Activated naive CD4-positive, alpha-beta T cell treated with anti-CD3 and anti-CD28 coated beads, Interleukin-2, amount 10 ng/mL, durations not matched to agents 7 days and 5 days (primary cell): ENCODE data around the gene CCDC24.

Source experiments
- CTCF ChIA-PET: fragments of 350-600 bp; sonication (Branson Sonifier 250); formaldehyde crosslinking; loops from one replicate; lab custom pipeline; 2021; ENCODE audit warnings: antibody characterized with exemption; lab: Charles Lee
- DNase-seq: peaks from one replicate; pipeline ENCODE4 v3.0.0-alpha.2; 2020
- H3K27ac Mint-ChIP-seq: one replicate; pipeline ENCODE4 v1.8.0; 2021; ENCODE audit warnings: mild to moderate bottlenecking, moderate library complexity, mixed read lengths
- H3K27me3 Mint-ChIP-seq: one replicate; pipeline ENCODE4 v1.8.0; 2021; ENCODE audit warnings: mild to moderate bottlenecking, mixed read lengths
- H3K36me3 Mint-ChIP-seq: one replicate; pipeline ENCODE4 v1.8.0; 2021; ENCODE audit warnings: mixed read lengths
- H3K4me1 Mint-ChIP-seq: one replicate; pipeline ENCODE4 v1.8.0; 2021; ENCODE audit warnings: mixed read lengths
- H3K4me3 Mint-ChIP-seq: one replicate; pipeline ENCODE4 v1.8.0; 2021; ENCODE audit warnings: mild to moderate bottlenecking, moderate library complexity, mixed read lengths
- H3K9me3 Mint-ChIP-seq: one replicate; pipeline ENCODE4 v1.8.0; 2021; ENCODE audit warnings: mixed read lengths

The CCDC24 gene

GRCh38 chr1:44002606-44003157 lies 11.3 kb downstream of the CCDC24 start:
- Mint-ChIP-seq H3K4me3 (no peak overlapping the region), H3K27ac (no peak overlapping the region), H3K9me3 (no peaks in the 10 kb centered on the region), H3K27me3 (no peaks in the 10 kb centered on the region), H3K36me3 (no peaks in the 10 kb centered on the region), H3K4me1 (peaks cover 8% of the 10 kb centered on the region)
- no peak for DNase-seq
- CTCF ChIA-PET = interaction anchor here (1.7 to 8.9 kb wide), 3 partner anchors 31 to 43 kb away, joined by 6 to 161 read pairs (median 102); partner anchors contain the start of gene SLC6A9

- H3K36me3 Mint-ChIP-seq = no peaks in the 10 kb centered on the region
- no peaks in the 10 kb centered on the region for H3K27me3 Mint-ChIP-seq
- peaks cover 5% of the 10 kb centered on the region for H3K4me1 Mint-ChIP-seq
- H3K4me3 Mint-ChIP-seq = no peak overlapping the region
- no peak for DNase-seq
- CTCF ChIA-PET = interaction anchor here (8.9 kb wide), 1 partner anchor 25 kb away, joined by 161 read pairs; the partner anchor contains the start of gene SLC6A9
- no peaks in the 10 kb centered on the region for H3K9me3 Mint-ChIP-seq
- no peak overlapping the region for H3K27ac Mint-ChIP-seq
Measured at GRCh38 chr1:44008259-44008658, 16.9 kb downstream of the CCDC24 start.

GRCh38 chr1:44010935-44011471 lies 19.6 kb downstream of the CCDC24 start:
- Mint-ChIP-seq H3K27me3 (no peaks in the 10 kb centered on the region), H3K27ac (no peak overlapping the region), H3K9me3 (no peaks in the 10 kb centered on the region), H3K4me1 (peaks cover 5% of the 10 kb centered on the region), H3K36me3 (no peaks in the 10 kb centered on the region), H3K4me3 (no peak overlapping the region)
- CTCF ChIA-PET = interaction anchor here (1.0 to 1.4 kb wide), 2 partner anchors 25 to 37 kb away, joined by 3 to 7 read pairs; no protein-coding TSS in a partner anchor
- no peak for DNase-seq

GRCh38 chr1:44012404-44012803 lies 21.0 kb downstream of the CCDC24 start:
- Mint-ChIP-seq H3K27ac (no peak overlapping the region), H3K36me3 (no peaks in the 10 kb centered on the region), H3K4me3 (no peak overlapping the region), H3K9me3 (no peaks in the 10 kb centered on the region), H3K27me3 (no peaks in the 10 kb centered on the region), H3K4me1 (peaks cover 5% of the 10 kb centered on the region)
- no peak for DNase-seq
- CTCF ChIA-PET = interaction anchor here (1.0 to 2.4 kb wide), 2 partner anchors 24 to 26 kb away, joined by 3 to 7 read pairs; no protein-coding TSS in a partner anchor

DNA sequence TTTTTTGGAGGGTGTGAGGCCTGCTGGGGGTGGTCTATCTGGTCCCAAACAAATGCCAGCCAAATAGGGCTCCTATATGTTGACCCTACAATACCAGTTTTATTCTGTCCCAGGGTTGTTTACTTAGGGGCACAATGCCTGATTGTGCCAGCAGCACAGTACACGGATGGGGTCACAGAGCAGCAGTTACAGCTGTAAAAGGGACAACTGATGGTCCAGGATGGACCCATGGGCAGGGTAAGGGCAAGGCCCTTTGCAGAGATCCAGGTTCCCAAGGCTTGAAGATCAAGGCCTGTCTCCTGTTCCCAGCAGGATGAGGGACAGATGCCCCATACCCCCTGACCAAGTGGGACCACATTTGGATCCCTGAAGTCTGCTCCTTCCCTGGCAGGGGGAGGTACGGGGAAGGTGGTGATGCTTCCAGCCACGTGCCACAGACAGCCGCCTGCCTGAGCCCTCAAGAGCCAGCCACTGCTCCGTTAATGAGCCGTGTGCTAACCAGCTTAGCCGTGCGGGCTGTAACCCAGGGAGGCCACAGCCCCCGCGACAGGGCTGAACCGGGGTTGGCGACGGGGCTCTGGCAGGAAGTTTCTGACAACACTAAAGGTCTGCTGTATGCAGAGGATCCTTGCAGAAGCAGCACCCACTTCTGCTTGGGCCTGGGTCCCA lies 21.7 kb downstream of the CCDC24 start:
- no peaks in the 10 kb centered on the region for H3K36me3 Mint-ChIP-seq

DNA sequence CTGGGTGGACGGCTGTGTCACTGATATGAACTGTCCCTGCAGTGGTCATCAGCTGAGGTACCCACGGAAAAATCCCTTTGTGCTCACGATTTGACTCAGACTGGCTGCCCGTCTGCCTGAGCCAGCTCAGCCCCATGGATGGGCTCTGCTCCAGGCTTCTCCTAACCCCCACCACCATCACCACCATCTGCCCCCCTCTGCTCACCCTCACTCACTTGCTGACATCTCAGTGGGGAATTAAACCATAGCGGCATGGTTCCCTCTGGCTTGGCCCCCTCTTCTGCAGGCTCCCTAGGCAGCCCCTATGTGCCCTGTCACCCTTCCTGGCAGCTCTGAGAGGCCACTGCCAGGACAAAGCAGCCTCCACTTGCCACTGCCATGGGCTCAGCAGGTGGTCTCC lies 22.6 kb downstream of the CCDC24 start:
- Mint-ChIP-seq H3K27me3 (no peaks in the 10 kb centered on the region), H3K9me3 (no peaks in the 10 kb centered on the region), H3K27ac (no peak overlapping the region), H3K4me1 (peaks cover 5% of the 10 kb centered on the region), H3K36me3 (no peaks in the 10 kb centered on the region), H3K4me3 (no peak overlapping the region)
- CTCF ChIA-PET = interaction anchor here (2.4 to 2.5 kb wide), 2 partner anchors 9 to 22 kb away, joined by 7 to 17 read pairs; no protein-coding TSS in a partner anchor
- DNase-seq = no peak

More for the DNA sequence above, 21.7 kb downstream of the CCDC24 start:
- Mint-ChIP-seq H3K27me3 (no peaks in the 10 kb centered on the region), H3K27ac (peak overlapping the region; percentile 12), H3K4me3 (no peak overlapping the region), H3K4me1 (peaks cover 5% of the 10 kb centered on the region), H3K9me3 (no peaks in the 10 kb centered on the region)
- DNase-seq = no peak
- CTCF ChIA-PET = interaction anchor here (2.4 to 2.5 kb wide), 2 partner anchors 8 to 23 kb away, joined by 7 to 17 read pairs; no protein-coding TSS in a partner anchor

DNA sequence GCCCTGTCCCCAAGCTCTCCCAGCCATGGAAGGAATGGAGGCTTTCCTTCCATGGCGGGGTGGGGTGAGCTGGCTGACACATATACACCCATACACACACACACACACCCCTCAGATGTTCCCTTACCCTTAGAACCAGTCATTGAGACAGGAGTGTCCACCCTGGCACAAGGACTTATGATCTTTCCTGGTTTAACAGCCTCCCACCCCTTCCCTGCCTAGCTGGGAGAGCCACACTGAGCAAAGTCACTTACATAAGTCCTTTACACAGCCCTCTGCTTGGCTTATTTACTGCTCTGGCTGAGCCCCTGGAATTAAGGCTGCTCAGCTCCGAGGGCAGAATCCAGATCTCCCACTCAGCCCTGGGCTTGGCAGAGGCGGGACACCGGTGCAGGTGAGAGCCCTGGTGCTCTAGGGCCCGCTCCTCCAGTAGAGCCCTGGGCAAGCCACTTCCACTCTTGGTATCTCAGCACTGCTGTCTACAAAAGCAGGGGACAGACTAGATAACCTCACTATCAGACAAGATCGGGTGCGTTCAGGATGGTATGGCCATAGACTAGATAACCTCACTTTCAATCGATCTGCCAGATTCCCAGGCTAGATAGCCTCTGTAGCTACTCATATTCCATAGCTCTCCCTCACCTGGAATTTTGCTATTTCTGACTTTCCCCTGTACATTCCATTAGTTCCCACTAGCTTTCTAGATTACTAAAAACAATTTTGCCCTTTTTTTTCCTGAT lies 23.1 kb downstream of the CCDC24 start:
- no peak overlapping the region for H3K27ac Mint-ChIP-seq
- H3K36me3 Mint-ChIP-seq = no peaks in the 10 kb centered on the region
- CTCF ChIA-PET = interaction anchor here (2.4 to 2.5 kb wide), 2 partner anchors 9 to 22 kb away, joined by 7 to 17 read pairs; no protein-coding TSS in a partner anchor
- no peaks in the 10 kb centered on the region for H3K9me3 Mint-ChIP-seq
- DNase-seq = no peak
- H3K27me3 Mint-ChIP-seq = no peaks in the 10 kb centered on the region
- no peak overlapping the region for H3K4me3 Mint-ChIP-seq
- peaks cover 5% of the 10 kb centered on the region for H3K4me1 Mint-ChIP-seq

DNA sequence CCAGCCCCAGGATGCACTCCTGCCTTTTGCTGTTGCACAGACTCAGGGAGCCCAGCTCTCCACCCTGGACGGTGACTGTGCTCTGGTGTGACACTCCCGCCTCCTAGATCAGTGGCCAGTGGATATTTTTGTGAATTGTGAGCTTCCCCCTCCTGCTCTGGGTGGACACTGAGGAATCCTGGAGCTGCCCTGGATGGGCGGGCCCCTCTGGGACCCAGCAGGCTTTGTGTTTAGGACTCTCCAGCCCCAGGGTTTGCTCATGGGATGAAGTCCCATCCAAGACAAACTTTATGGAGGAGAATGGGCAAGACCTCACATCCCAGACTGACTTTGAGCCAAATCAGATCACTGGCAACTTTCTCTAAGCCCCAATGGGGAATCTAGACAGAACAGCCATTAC lies 23.8 kb downstream of the CCDC24 start:
- CTCF ChIA-PET = interaction anchor here (2.5 kb wide), 1 partner anchor 10 kb away, joined by 17 read pairs; no protein-coding TSS in a partner anchor
- DNase-seq = no peak
- Mint-ChIP-seq H3K27me3 (no peaks in the 10 kb centered on the region), H3K36me3 (no peaks in the 10 kb centered on the region), H3K27ac (no peak overlapping the region), H3K9me3 (no peaks in the 10 kb centered on the region), H3K4me3 (no peak overlapping the region), H3K4me1 (peaks cover 5% of the 10 kb centered on the region)

- Mint-ChIP-seq H3K27ac (no peak overlapping the region), H3K9me3 (no peaks in the 10 kb centered on the region), H3K27me3 (no peaks in the 10 kb centered on the region), H3K36me3 (no peaks in the 10 kb centered on the region), H3K4me1 (peaks cover 5% of the 10 kb centered on the region), H3K4me3 (no peak overlapping the region)
- no peak for DNase-seq
- CTCF ChIA-PET = interaction anchor here (0.7 to 0.9 kb wide), 2 partner anchors 19 to 20 kb away, joined by 3 read pairs; no protein-coding TSS in a partner anchor
Measured at GRCh38 chr1:44016041-44016889, 24.9 kb downstream of the CCDC24 start.

DNA sequence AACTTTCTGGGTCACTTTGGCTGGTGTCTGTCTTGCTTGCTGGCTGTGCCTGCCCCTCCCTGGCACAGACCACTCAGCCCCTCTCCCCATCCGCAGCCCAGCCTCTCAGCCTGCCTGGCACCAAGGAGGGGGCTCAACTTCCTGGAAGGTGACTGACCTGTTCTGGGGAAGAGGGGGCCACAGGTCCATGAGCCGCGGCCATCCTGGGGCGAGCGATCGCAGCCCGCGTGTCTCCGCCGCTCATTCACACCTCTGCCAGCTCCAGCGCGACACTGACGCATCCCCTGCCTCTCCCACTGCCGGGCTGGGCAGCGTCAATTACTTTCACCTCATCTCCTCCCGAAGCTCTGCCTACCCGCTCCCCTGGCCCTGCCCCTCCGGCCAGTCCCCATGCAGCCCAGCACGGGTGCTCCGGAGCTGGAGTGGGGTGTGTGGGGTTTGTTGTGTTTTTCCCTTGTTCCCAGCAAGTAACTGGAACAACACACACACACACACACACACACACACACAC lies 25.5 kb downstream of the CCDC24 start:
- H3K27ac Mint-ChIP-seq = no peak overlapping the region
- CTCF ChIA-PET = interaction anchor here (0.7 to 0.9 kb wide), 2 partner anchors 19 to 20 kb away, joined by 3 read pairs; no protein-coding TSS in a partner anchor
- no peak for DNase-seq
- no peaks in the 10 kb centered on the region for H3K9me3 Mint-ChIP-seq
- H3K27me3 Mint-ChIP-seq = no peaks in the 10 kb centered on the region
- H3K4me3 Mint-ChIP-seq = no peak overlapping the region
- H3K36me3 Mint-ChIP-seq = no peaks in the 10 kb centered on the region
- H3K4me1 Mint-ChIP-seq = peaks cover 5% of the 10 kb centered on the region

DNA sequence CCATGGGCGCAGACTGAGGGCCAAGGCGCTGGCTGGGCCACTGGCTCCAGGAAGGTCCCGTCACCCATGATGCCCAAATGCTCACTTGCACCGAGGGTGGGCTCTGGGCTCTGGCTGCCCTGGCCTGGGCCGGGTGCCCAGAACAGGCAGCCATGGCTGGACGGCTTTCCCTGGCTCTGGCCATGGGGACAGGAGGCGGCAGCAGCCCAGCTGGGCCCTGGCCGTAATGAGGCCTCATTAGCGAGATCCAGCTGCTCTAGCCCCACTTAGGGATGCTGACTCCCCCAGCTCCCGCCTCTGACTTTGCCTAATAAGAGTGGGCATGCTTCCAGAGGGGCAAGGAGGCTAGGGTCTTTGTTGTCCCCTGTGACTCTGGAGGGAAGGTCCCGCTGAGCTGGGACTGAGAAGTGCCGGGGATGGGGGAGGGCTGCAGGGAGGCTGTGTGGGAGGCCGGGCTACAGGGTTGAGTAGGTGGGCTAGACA lies 28.1 kb downstream of the CCDC24 start:
- no peaks in the 10 kb centered on the region for H3K4me1 Mint-ChIP-seq
- H3K9me3 Mint-ChIP-seq = no peaks in the 10 kb centered on the region
- H3K36me3 Mint-ChIP-seq = no peaks in the 10 kb centered on the region
- CTCF ChIA-PET = interaction anchor here (1.4 kb wide), 1 partner anchor 13 kb away, joined by 3 read pairs; no protein-coding TSS in a partner anchor
- no peaks in the 10 kb centered on the region for H3K27me3 Mint-ChIP-seq
- H3K4me3 Mint-ChIP-seq = no peak overlapping the region
- H3K27ac Mint-ChIP-seq = no peak overlapping the region
- no peak for DNase-seq

GRCh38 chr1:44020464-44020863 lies 29.1 kb downstream of the CCDC24 start:
- no peaks in the 10 kb centered on the region for H3K27me3 Mint-ChIP-seq
- no peaks in the 10 kb centered on the region for H3K9me3 Mint-ChIP-seq
- no peak overlapping the region for H3K27ac Mint-ChIP-seq
- no peaks in the 10 kb centered on the region for H3K36me3 Mint-ChIP-seq
- DNase-seq = no peak
- CTCF ChIA-PET = interaction anchor here (1.4 kb wide), 1 partner anchor 14 kb away, joined by 3 read pairs; no protein-coding TSS in a partner anchor
- no peaks in the 10 kb centered on the region for H3K4me1 Mint-ChIP-seq
- no peak overlapping the region for H3K4me3 Mint-ChIP-seq

DNA sequence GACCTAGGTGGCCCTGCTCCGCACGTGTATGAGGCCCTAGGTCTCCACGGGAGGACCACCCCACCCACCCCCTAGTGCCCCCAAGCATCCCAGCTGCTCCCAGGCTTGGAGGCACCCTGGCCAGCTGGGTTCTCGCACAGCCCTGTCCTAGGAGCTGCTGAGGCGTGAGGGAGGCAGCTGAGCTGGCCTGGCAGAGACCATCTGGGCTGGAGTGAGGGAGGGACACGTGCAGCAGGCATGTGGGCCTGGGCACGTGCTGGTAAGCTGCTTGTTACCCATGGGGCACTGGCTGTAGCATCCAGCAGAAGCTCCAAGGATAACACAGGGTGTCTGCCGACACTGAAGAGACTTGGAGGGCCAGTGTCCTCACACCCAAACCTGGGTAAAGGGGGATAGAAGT lies 29.8 kb downstream of the CCDC24 start:
- Mint-ChIP-seq H3K27ac (no peak overlapping the region), H3K4me3 (no peak overlapping the region), H3K27me3 (no peaks in the 10 kb centered on the region), H3K4me1 (no peaks in the 10 kb centered on the region), H3K36me3 (no peaks in the 10 kb centered on the region), H3K9me3 (no peaks in the 10 kb centered on the region)
- DNase-seq = no peak
- CTCF ChIA-PET = interaction anchor here (0.6 to 0.7 kb wide), 2 partner anchors 15 to 1483 kb away, joined by 3 to 6 read pairs; no protein-coding TSS in a partner anchor
